Loucy (cell line): Measurements from ENCODE around the gene CPSF7.

Experiments
- CTCF ChIP-seq: fragments of 200-600 bp; sonication (generic); conservative IDR thresholded peaks from 2 replicates; pipeline ENCODE4 v1.5.1; 2014; ENCODE audit warnings: mild to moderate bottlenecking, antibody characterized with exemption, low read length
- EZH2phosphoT487 ChIP-seq: fragments of 200-600 bp; IDR thresholded peaks from 2 replicates; pipeline ENCODE4 v1.6.1; 2018; ENCODE audit warnings: antibody characterized with exemption, mild to moderate bottlenecking, moderate library complexity, borderline replicate concordance

- TF ChIP-seq CTCF, result no peak
- no peak for TF ChIP-seq EZH2phosphoT487
Measured at GRCh38 chr11:61401573-61401972, 28.2 kb downstream of the CPSF7 start.
